Measurements from ENCODE around the gene CSNK1G1.
A peak's percentile ranks its signal among the peaks of the same experiment; 100 is the strongest.
"Not testable (repeated sequence)": the region's sequence is repeated elsewhere in the genome, so short reads cannot be mapped to it uniquely, and the experiment has no call there.

Gene CSNK1G1

DNA sequence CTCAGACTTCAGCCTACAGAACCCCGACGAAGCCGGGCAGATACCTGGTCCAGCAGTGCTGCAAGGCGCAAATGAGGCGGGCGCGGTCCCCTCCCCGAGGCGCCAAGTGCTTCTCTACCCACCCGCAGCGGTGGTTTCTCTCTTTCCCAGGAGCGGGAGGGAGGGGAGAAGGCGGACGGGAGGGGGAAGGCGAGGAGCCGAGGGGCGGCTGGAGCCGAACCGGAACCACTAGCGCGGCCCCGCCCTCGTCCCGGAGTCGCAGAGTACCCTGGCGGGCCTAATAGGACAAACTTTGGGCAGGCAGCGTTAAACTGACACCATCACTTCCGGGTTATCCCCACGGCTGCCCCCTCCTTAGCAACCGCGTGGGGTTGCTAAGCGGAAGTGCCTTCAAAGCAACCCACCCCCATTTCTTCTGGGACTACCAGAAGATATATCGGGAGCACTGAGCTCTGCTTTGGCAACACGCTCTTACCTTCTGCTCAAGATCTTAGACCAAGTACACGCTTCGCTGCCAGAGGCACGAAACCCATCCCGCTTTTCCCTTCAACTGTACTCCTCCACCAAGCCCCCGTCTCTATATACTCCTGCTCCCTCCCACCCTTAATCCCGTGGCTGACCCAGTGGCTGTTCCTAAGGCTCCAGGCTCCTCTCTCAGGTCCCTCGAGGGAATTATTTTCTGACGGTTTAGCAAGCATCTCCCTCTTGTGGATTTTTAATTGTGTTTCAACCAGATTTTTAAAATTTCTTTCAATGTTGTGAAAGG lies at the start of gene CSNK1G1:
CSNK1G1 (minus strand) TSS at position 230 of the 766 bp plus-strand sequence. CDS start 55,674 bp downstream, outside the sequence.
- DNase-seq (ENCODE audit: extremely low read depth in 1 of 2, low read depth in 1 of 2): peak; percentile 80 to 84

DNA sequence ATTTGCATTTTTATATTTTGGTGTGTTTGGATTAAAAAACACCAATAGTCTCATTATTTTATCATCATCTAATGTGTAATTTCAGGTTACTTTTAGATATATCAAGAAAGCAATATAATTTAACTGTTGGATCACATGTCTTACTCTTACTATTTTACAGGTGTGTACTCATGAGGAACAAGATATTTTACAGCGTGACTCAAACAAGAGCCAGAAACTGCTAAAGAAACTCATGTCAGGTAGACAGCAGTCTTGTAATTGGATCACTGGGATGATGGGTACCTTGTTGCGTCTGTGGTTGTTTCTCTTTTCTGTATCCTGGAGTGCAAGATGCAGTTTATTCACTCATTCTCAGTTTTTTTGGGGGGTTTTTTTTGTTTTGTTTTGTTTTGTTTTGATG lies 44.6 kb upstream of the CSNK1G1 start:
- DNase-seq (ENCODE audit: extremely low read depth in 1 of 2, low read depth in 1 of 2): no peak

DNA sequence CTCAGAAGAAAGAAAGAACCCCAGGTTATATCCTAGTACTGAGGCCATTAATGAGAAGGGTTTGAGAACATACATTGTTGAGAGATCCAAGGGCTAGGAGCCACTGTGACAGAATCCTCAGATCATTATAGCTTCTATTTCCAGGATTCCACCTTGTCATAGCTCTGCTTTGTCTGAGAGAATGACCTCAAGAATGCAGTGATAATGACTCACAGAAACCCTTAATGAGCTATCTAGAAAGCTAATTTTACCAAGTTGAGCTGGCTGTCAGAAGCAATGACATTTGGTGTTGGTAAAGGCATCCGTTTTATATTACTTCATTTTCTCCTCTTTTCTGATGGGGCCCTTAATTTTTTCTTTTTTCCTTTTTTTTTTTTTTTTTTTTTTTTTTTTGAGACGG lies 42.6 kb upstream of the CSNK1G1 start:
- no peak for DNase-seq (ENCODE audit: extremely low read depth in 1 of 2, low read depth in 1 of 2)

DNA sequence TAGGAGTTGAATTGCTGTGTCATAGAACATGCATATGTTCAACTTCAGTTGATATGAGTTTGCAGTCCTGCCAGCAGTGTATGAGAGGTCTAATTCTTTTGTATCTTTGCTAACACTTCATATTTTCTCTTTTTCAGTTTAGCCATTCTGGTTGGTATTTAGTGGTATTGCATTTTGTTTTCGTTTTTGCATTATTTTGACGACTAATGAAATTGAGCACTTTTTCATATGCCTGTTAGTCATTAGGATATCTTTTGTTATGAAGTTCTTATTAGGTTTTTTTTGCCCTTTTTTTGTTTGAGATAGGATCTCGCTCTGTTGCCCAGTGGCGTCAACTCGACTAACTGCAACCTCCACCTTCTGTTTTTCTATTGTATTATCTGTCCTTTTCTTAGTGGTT lies 40.8 kb upstream of the CSNK1G1 start:
- DNase-seq (ENCODE audit: extremely low read depth in 1 of 2, low read depth in 1 of 2): no peak

DNA sequence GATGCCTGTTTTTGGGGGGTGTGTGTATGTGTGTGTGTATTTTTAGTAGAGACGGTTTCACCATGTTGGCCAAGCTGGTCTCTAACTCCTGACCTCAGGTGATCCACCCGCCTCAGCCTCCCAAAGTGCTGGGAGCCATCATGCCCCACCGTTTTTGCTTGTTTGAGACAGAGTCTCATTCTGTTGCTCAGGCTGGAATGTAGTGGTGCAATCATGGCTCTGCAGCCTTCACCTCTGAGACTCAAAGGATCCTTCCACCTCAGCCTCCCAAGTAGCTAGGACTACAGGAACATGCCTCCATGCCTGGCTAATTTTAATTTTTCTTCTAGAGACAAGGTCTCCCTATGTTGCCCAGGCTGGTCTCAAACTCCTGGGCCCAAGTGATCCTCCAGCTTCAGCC lies 36.5 kb upstream of the CSNK1G1 start:
- not testable (repeated sequence) for DNase-seq (ENCODE audit: extremely low read depth in 1 of 2, low read depth in 1 of 2)

DNA sequence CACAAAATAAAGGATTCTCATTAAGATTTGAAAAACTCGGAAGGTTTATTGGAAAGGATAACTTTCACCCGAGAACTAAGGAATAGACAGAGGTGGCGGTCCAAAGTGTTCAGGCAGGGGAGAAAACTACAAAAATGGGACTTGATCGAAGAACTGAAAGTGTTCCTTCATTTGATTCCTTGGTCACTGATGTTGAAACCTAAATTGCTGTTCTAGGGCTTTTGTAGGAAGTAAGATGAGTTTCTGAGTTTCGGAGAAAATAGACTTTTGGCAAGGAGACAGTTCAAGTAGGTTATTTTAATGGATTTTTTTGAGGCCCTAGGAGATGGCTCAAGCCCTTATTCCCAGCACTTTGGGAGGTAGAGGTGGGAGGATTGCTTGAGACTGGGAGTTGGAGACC lies 33.1 kb upstream of the CSNK1G1 start:
- DNase-seq (ENCODE audit: extremely low read depth in 1 of 2, low read depth in 1 of 2): no peak

DNA sequence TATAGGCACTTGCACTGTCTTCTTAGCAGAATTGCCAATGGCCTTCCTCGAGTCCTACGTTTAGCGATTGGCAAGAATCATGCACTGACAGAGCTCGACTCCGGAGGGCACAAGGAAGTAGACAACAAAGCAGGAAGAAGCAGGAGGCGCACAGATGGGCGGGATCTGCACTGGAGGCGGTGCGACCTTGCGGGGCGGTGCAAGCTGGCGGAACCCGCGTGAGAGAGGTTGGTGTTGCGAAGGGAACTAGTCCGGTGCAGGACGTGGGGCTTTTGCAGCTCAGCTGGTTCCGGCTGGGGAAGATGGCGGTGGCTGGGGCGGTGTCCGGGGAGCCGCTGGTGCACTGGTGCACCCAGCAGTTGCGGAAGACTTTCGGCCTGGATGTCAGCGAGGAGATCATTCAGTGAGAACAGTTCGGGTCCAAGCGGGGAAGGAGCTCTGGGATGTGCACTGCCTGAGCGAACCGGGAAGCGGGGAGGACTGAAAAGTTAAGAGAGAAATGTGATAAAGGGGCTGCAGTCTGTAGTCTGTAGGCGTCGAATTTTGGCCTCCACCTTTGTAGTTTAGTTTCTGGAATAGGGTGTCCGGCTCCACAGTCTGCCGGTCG lies 31.7 kb upstream of the CSNK1G1 start, which contains the start of gene TRIP4:
TRIP4 (plus strand) TSS at position 275 of the 607 bp plus-strand sequence; CDS start at position 303, 28 bp downstream.
- DNase-seq (ENCODE audit: extremely low read depth in 1 of 2, low read depth in 1 of 2): peak; percentile 89 to 94

DNA sequence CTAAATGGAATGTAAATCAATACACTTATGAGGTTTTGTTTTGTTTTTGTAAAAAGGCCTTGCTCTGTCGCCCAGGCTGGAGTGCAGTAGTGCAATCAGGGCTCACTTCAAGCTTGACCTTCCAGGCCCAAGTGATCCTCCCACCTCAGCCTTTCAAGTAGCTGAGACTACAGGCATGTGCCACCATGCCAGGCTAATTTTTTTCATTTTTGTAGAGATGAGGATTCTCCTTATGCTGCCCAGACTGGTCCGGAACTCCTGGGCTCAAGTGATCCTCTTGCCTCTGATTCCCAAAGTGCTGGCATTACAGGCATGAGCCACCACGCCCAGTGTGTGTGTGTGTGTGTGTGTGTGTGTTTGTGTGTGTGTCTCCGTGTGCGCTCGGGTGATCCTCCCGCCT lies 30.3 kb upstream of the CSNK1G1 start:
- DNase-seq (ENCODE audit: extremely low read depth in 1 of 2, low read depth in 1 of 2): no peak

DNA sequence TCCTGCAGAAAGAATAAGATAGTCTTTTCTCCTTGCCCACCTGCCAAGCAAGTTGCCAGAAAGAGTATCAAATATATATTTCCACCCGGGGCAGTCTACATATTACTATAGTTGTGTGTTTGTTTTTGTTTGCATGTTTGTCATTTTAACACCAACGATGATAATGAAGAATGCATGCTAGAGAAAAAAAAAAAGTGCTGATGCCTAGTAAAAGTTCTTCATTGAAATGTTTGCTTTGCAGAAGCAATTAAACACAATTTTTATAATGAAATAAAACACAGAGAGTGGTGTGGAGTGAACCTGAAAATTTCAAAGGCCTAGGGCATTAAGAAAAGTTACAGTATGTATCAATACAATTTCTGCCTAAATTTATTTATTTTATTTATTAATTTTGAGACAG lies 27.8 kb upstream of the CSNK1G1 start:
- DNase-seq (ENCODE audit: extremely low read depth in 1 of 2, low read depth in 1 of 2): no peak

DNA sequence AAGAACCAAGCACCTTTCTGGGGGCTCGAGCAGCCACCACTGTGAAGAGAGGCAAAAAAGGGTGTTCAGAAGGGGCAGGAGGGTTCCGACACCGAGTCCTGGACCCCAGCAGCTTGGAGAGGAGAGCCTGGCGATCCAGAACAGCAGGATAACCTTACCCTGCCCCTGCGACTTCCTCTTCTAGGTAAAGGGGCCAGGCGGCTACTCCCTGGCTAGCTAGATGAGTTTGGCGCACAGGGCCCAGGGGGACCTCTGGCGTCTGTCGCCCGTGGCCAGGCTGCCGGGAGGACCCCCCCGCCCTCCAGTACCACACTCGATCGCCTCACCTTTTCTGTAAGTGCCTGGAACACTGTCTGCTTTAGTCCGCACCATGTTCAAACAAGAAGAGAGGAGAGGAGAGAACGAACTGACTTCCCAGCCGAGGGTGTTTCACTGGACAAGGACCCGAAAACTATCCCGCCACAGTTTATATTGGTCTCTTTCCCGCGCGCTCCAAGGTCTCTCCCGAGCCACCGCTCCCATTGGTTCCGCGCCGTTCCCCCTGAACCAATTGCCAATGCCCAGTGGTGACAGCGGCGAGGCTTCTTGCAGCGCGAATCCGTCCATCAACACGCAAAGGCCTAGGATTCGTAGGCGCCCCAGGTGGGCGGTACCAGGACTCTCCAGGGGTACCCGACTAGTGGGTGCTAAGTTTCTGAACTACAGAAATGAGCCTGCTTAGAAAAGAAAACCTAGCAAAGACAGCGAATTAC lies 25.2 kb upstream of the CSNK1G1 start, which contains the start of gene PCLAF:
PCLAF (minus strand) TSS at position 442 of the 752 bp plus-strand sequence; CDS start at position 372, 70 bp downstream.
- DNase-seq (ENCODE audit: extremely low read depth in 1 of 2, low read depth in 1 of 2): peak; percentile 77 to 84

DNA sequence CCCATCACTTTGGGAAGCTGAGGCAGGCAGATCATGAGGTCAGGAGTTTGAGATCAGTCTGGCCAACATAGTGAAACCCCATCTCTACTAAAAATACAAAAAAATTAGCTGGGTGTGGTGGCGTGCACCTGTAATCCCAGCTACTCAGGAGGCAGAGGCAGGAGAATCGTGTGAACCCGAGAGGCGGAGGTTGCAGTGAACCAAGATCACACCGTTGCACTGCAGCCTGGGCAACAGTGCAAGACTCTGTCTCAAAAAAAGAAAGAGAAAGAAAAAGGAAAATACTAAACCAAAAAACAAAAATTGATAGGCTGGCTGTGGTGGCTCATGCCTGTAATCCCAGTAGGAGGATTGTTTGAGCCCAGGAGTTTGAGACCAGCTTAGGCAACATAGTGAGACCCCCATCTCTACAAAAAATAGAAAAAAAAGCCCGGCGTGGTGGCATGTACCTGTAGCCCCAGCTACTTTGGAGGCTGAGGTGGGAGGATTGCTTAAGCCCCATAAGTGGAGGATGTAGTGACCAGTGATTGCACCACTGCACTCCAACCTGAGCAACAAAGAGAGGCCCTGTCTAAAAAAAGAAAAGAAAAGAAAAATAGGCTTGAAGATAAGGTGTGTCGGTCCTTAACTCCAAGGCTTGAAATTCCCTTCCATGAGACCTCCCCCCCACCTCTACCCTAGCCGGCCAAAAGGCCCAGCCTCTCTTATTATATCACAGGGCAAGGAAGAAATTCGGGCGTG lies 24.3 kb upstream of the CSNK1G1 start:
- DNase-seq (ENCODE audit: extremely low read depth in 1 of 2, low read depth in 1 of 2): not testable (repeated sequence)

DNA sequence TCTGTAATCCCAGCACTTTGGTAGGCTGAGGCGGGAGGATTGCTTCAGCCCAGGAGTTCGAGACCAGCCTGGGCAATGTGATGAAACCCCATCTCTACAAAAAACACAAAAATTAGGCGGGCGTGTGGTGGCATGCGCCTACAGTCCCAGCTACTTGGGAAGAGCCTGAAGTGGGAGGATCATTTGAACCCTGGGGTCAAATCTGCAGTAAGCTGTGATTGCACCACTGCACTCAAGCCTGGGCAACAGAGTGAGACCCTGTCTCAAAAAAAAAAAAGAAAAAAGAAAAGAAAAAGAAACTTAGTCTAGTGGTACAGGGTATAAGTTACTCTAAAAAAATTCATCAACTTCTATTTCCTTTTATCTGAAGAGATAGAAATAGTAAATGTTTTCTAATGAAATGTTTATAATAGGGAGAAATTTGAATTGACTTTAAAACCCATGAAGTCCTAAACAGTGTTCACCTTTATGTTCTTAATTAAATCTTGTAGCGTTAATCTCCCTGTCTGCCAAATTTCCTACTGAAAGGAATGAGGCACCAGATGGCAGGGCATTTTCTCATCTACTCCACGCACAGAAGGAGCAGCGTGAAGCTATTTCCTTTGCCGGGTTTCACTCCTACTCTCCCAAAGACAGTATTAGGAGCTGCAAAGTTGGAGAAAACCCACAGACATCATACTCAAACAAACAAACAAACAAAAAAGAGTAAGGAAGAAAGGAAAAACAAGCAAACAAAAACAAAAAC lies 23.4 kb upstream of the CSNK1G1 start:
- no peak for DNase-seq (ENCODE audit: extremely low read depth in 1 of 2, low read depth in 1 of 2)

DNA sequence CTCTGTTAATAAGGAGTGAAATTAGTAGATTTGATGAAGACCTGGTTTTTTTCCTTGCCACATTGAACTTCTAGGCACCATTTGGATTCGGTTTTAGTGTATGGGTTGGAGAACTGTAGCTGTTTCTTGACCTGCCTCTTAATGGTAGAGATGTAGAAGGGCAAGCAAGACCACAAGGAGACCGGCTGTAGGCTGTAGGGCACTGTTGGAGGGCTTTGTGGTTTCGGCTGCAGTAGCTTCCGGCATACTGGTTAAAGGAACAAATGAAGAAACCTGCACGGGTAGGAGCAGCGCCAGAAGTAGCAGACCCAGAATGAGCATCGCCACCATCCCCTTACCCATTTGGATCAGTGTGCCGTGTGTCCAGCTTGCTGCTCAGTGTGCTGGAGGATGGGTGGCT lies 17.4 kb upstream of the CSNK1G1 start:
- DNase-seq (ENCODE audit: extremely low read depth in 1 of 2, low read depth in 1 of 2): no peak

DNA sequence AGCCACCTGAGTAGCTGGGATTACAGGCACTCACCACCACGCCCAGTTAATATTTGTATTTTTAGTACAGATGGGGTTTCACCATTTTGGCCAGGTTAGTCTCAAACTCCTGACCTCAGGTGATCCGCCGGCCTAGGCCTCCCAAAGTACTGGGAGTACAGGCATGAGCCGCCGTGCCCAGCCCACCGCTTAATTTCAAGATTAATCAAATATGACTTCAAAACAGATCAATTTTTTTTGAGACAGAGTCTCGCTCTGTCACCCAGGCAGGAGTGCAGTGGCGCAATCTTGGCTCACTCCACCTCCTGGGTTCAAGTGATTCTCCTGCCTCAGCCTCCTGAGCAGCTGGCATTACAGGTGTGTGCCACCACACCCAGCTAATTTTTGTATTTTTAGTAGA lies 15.4 kb upstream of the CSNK1G1 start:
- DNase-seq (ENCODE audit: extremely low read depth in 1 of 2, low read depth in 1 of 2): not testable (repeated sequence)

DNA sequence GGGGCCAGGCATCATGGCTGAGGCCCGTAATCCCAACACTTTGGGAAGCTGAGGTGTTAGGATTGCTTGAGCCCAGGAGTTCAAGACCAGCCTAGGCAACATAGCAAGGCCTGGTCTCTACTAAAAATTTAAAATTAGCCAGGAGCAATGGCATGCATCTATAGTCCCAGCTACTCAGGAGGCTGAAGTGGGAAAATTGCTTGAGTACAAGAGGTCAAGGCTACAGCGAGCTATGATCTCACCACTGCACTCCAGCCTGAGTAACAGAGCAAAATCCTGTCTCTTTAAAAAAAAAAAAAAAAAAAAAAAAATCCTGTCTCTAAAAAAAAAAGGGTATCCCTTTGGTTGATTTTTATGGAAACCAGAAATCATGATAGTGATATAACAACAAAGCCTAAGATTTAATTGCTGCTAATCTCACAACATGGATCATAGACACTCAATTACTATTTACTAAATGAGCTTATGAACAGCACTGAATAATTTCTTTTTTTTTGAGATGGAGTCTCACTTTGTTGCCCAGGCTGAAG lies 13.2 kb upstream of the CSNK1G1 start:
- no peak for DNase-seq (ENCODE audit: extremely low read depth in 1 of 2, low read depth in 1 of 2)

DNA sequence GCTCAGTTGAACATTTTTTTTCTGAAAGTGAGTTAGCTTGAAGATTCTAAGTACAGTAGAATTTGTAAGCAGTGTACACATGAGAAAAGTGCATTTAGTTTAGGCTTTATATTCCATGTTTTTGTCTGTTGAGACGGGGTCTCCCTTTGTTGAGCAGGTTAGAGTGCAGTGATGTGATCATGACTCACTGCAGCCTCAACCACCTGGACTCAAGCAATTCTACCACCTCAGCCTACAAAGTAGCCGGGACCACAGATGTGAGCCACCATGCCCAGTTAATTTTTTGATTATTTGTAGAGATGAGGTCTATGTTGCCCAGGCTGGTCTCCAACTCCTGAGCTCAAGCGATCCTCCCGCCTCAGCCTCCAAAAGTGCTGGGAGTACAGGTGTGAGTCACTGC lies 5.3 kb upstream of the CSNK1G1 start:
- DNase-seq (ENCODE audit: extremely low read depth in 1 of 2, low read depth in 1 of 2): no peak

DNA sequence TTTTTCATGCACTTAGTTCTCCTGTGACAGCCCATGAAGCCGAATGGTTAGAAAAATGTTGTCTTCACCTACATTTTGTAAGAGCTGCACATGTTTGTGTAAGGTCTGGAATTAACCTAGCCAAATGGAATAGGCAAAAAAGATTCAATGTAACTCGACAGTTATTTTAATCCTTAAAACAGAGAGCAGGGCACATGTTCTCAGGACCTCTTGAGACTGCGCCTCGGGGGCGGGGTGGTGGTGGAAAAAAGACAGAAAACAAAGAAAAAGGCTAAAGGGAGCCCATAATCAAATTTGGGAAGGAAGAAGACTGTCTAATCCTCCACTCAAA lies 702 bp upstream of the CSNK1G1 start:
- DNase-seq (ENCODE audit: extremely low read depth in 1 of 2, low read depth in 1 of 2): no peak

DNA sequence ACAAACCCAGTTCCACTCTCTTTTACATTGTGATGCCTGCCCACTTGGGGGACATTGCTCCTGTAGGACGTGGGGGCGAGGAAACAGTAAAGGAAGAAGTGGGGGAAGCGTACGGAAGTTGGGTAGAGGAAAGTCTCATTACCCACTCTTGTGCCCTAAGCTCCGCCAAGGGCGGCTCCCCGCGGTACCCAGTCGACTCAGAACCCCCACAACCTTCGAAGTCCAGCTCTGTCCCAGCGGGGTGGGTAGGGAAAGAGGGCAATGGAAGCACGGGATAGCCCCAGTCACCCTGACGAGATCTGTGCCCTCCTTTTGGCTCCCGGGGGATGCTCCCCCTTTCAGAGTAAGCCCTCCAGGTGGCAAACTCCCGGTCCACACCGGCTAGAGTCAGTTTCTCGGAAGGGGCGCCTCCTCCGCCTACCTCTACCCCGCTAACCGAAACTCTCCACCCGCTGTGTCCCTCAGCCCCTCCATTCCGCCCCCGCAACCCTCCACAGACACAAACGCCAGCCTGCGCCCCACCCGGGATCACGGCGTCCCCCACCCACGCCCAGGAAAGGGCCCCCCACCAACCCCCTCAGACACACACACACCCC lies 527 bp downstream of the CSNK1G1 start:
- DNase-seq (ENCODE audit: extremely low read depth in 1 of 2, low read depth in 1 of 2): peak in 1 of 2 donors; percentile 8

DNA sequence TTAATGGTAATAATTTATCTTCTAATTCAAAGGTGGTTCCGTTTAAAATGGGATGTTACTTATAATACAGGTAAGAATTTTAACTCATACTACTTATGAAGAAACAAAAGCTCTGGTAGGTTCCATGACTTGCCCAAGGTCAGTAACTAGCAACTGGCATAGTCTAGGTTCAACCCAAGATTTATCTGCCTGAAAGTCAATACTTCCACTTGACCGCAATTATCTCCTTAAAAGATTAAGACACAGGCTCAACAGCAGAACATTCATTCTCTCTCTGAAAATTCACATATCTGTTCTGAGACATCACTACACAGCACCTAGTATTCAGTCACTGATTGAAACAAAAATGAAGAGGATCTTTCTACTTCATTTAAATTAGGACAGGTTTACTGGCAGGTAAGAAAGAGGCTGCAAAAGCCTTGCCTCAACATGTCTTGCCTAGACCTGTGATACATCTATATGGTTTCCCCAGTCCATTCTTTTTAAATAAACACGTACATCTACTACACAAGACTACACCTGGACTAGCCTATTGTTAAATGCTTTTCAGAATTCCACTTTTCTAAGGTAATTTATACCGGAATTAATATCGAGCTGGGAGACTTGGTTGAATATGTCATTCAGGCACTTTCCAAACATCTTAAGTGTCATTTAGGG lies 1.2 kb downstream of the CSNK1G1 start:
- DNase-seq (ENCODE audit: extremely low read depth in 1 of 2, low read depth in 1 of 2): no peak

Measured in activated CD8-positive, alpha-beta memory T cell treated with anti-CD3 and anti-CD28 coated beads for 1 hour (primary cell).